ENCODE measurements around the gene POLR2I. TPM values are rescaled to one million over a fixed set of nuclear protein-coding genes. Genes with fewer than 3 reads are reported as not detected.

POLR2I gene
- total and polyA plus RNA-seq, 9 of the 15 experiments (the other 6 are each of a cell fraction or from before 2014, with no cell fraction given): 28.0 to 283 (median 123) TPM

GRCh38 chr19:36103842-36104552 lies 10.7 kb downstream of the POLR2I start (continued):
- TF ChIP-seq ZNF766 (CRISPR knock-in tag; conservative IDR thresholded peaks at IDR 0.05) (peak; percentile 72), BRF2 (IDR thresholded peaks at IDR 0.05; ENCODE audit: borderline replicate concordance, insufficient read depth, insufficient read length) (no peak), NR0B1 (IDR thresholded peaks at IDR 0.05; ENCODE audit: partially characterized antibody) (no peak), MLX (CRISPR knock-in tag; conservative IDR thresholded peaks at IDR 0.05) (no peak), ARID1B (IDR thresholded peaks at IDR 0.05) (peak; percentile 83), SREBF1 (IDR thresholded peaks at IDR 0.05; ENCODE audit: borderline replicate concordance, low read depth, low read length) (no peak), NCOA6 (IDR thresholded peaks at IDR 0.05) (no peak), ARHGAP35 (IDR thresholded peaks at IDR 0.05; ENCODE audit: partially characterized antibody) (no peak), ATF1 (CRISPR knock-in tag; IDR thresholded peaks at IDR 0.05) (no peak), ATF1 (tag; IDR thresholded peaks at IDR 0.05) (peak; percentile 28; the same call in 1 of the 2 replicates), CTCF (IDR thresholded peaks at IDR 0.05 in 2 of 3, conservative IDR thresholded peaks at IDR 0.05 in 1 of 3; ENCODE audit: insufficient read depth in 2 of 3, low read depth in 1 of 3, low read length in 3 of 3) (peak in 2 of 3 experiments; percentile 9 to 14; a peak in 1 of 6 replicates), CBFA2T2 (conservative IDR thresholded peaks at IDR 0.05) (peak; percentile 54), NFYB (IDR thresholded peaks at IDR 0.05; ENCODE audit: extremely low read depth, insufficient read length) (no peak), HDAC2 (IDR thresholded peaks at IDR 0.05) (peak; percentile 62; the same call in 1 of the 2 replicates), CTBP1 (IDR thresholded peaks at IDR 0.05; ENCODE audit: borderline replicate concordance) (peak; percentile 21; the same call in 1 of the 2 replicates), FOXK2 (conservative IDR thresholded peaks at IDR 0.05 in 1 of 2, IDR thresholded peaks at IDR 0.05 in 1 of 2; ENCODE audit: low read depth in 2 of 2) (peak; percentile 68 to 72; a peak in 3 of 4 replicates), THAP7 (CRISPR knock-in tag; IDR thresholded peaks at IDR 0.05) (no peak), NRF1 (conservative IDR thresholded peaks at IDR 0.05 in 1 of 2, IDR thresholded peaks at IDR 0.05 in 1 of 2) (peak; percentile 24 to 35; a peak in 1 of 4 replicates), CBFB (CRISPR knock-in tag; IDR thresholded peaks at IDR 0.05) (no peak), HLTF (IDR thresholded peaks at IDR 0.05) (no peak), CREB1 (IDR thresholded peaks at IDR 0.05) (no peak), CREB1 (CRISPR knock-in tag; IDR thresholded peaks at IDR 0.05) (no peak)

Measured in K562 (cell line).